HL-60 (cell line): Measurements from ENCODE around the gene ADCYAP1R1.

ENCODE experiments used
- GABPA ChIP-seq: IDR thresholded peaks from 2 replicates; pipeline ENCODE4 v1.6.1; 2012; ENCODE audit warnings: low read depth
- SPI1 ChIP-seq: IDR thresholded peaks from 2 replicates; pipeline ENCODE4 v1.6.1; 2012; ENCODE audit warnings: low read depth, mild to moderate bottlenecking, borderline replicate concordance
- TF ChIP-seq, protein P1 (sequence below): IDR thresholded peaks from one replicate; pipeline ENCODE4 v1.5.1; 2011; ENCODE audit warnings: low read length, control low read depth, inconsistent platforms; ENCODE audit not compliant: insufficient read depth

DNA sequence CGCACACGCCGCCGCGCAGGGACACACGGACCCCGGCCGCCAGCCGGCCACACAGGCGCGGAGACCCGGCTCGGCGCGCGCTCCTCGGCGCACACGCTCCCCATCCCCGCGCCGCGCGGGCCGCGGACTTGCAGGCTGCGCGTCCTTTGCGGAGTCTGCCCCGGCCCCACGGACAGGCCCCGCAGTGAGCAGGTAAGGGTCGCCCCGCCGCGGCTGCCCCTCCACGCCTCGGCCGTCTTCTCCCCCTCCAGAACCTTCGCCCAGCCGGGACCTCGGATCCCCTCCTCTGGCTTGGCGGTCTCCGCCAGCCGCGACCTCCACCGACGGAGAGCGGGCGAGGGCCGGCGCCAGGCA, 356 bp downstream of the ADCYAP1R1 start:
- TF ChIP-seq GABPA (no peak), SPI1 (no peak)
- TF ChIP-seq, protein P1, sequence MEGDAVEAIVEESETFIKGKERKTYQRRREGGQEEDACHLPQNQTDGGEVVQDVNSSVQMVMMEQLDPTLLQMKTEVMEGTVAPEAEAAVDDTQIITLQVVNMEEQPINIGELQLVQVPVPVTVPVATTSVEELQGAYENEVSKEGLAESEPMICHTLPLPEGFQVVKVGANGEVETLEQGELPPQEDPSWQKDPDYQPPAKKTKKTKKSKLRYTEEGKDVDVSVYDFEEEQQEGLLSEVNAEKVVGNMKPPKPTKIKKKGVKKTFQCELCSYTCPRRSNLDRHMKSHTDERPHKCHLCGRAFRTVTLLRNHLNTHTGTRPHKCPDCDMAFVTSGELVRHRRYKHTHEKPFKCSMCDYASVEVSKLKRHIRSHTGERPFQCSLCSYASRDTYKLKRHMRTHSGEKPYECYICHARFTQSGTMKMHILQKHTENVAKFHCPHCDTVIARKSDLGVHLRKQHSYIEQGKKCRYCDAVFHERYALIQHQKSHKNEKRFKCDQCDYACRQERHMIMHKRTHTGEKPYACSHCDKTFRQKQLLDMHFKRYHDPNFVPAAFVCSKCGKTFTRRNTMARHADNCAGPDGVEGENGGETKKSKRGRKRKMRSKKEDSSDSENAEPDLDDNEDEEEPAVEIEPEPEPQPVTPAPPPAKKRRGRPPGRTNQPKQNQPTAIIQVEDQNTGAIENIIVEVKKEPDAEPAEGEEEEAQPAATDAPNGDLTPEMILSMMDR: no peak
